ENCODE data around the gene CR2.
"Not testable (repeated sequence)": the region's sequence is repeated elsewhere in the genome, so short reads cannot be mapped to it uniquely, and the experiment has no call there.

GRCh38 chr1:207495281-207495680 lies 41.2 kb downstream of the CR2 start:
- TF ChIP-seq CTCF, POLR2AphosphoS5 (IDR thresholded peaks at IDR 0.05): not testable (repeated sequence)
